ENCODE data around the gene ATG9B.

ATG9B gene

DNA sequence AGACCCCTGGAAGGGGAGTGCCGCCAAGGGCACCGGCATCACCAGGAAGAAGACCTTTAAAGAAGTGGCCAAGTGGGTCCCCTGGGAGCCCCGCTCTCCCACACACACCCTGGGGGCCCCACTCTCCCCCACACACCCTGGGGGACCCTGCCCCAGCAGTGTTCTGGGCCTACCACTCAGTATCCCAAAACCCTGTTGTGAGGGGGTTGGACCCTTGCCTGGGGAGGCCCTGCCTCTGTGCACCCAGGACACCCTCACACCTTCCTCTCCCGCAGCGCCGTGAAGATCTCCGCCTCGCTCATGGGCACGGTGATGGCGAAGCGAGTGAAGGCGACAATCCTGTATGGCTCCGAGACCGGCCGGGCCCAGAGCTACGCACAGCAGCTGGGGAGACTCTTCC is 22.7 kb downstream of the ATG9B start:
- no peak for DNase-seq (ENCODE audit: low read depth in 3 of 3)

DNA sequence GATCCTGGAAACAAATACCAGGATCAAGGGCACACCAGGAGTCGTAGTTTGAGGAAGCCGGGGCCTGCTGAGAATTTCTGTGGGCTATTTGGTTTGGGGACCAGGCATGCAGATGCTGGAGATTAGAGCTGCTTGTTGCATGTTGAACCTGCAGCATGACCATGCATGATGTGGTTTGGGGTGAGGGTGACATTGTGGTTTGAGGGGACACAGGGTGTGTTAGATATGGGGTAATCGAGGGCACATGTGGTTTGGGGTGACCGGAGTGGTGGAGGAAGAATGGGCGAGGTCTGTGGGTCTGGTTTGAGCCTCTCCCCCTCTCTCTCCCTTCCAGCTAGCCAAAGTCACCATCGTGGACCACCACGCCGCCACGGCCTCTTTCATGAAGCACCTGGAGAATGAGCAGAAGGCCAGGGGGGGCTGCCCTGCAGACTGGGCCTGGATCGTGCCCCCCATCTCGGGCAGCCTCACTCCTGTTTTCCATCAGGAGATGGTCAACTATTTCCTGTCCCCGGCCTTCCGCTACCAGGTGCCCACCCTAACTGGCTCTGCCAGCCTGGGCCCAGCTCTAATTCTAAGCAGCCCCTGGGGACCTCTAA is 23.3 kb downstream of the ATG9B start:
- no peak for DNase-seq (ENCODE audit: low read depth in 3 of 3)

DNA sequence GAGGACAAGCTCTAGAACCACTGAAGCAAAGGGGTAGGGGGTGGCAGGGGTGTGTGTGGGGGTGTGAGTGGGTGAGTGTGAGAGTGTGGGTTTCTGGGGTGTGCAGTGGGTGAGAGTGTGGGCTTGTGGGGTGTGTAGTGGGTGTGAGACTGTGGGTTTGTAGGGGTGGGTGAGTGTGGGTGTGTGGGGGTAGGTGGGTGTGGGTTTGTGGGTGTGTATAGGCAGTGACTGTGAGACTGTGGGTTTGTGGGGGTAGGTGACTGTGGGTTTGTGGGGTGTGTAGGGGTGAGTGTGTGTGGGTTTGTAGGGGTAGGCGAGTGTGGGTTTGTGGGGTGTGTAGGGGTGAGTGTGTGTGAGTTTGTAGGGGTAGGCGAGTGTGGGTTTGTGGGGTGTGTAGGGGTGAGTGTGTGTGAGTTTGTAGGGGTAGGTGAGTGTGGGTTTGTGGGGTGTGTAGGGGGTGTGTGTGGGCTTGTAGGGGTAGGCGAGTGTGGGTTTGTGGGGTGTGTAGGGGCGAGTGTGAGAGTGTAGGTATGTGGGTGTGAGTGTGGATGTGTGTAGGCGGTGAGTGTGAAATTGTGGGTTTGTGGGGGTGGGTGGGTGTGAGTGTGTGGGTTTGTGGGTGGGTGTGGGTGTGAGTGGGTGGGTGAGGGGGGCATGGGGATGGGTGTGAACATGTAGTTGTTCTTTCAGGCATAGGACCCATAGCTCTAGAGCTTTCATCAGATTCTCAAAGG is 24.6 kb downstream of the ATG9B start:
- no peak for DNase-seq (ENCODE audit: low read depth in 3 of 3)

DNA sequence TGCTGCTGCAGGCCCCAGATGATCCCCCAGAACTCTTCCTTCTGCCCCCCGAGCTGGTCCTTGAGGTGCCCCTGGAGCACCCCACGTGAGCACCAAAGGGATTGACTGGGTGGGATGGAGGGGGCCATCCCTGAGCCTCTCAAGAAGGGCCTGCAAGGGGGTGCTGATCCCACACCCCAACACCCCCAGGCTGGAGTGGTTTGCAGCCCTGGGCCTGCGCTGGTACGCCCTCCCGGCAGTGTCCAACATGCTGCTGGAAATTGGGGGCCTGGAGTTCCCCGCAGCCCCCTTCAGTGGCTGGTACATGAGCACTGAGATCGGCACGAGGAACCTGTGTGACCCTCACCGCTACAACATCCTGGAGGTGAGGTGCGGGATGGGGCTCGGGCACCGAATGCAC is 25.3 kb downstream of the ATG9B start:
- DNase-seq (ENCODE audit: low read depth in 3 of 3) = no peak

DNA sequence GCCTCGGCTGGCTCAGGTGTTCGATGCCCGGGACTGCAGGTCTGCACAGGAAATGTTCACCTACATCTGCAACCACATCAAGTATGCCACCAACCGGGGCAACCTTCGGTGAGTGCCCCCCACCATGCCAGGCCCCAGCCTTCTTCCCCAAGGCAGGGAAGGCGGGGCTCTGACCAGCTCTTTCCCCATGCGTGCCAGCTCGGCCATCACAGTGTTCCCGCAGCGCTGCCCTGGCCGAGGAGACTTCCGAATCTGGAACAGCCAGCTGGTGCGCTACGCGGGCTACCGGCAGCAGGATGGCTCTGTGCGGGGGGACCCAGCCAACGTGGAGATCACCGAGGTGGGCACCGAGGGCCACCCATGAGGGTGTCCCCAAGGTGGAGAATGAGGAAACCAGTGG is 26.0 kb downstream of the ATG9B start:
- DNase-seq (ENCODE audit: low read depth in 3 of 3) = no peak

DNA sequence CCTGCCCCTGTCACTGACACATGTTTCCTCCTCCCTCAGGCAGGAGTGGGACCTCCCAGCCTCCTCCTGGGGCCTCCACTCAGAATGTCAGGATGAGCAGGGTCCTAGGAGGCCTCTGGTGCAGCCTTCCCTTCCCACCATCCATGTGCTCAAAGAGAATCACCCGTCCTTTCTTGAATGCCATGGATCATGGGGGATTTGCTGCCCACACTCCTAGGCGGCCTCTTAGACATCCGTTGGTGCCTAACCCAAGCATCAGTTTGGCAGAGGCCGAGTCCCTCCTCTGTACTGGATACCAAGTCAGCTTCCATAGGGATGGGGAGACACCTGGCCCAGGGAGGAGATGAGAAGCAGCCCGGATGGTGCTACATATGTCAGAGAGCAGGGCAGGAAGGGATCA is 26.5 kb downstream of the ATG9B start:
- DNase-seq (ENCODE audit: low read depth in 3 of 3) = no peak

DNA sequence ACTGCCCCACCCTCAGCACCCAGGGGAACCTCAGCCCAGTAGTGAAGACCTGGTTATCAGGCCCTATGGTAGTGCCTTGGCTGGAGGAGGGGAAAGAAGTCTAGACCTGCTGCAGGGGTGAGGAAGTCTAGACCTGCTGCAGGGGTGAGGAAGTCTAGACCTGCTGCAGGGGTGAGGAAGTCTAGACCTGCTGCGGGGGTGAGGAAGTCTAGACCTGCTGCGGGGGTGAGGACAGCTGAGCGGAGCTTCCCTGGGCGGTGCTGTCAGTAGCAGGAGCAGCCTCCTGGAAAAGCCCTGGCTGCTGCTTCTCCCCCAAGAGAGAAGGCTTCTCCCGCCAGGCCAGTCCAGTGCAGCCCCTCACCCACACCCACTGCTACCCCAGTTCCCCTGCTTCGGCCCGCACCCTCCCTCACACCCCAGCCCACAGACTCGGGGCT is 27.2 kb downstream of the ATG9B start:
- DNase-seq (ENCODE audit: low read depth in 3 of 3) = no peak

DNA sequence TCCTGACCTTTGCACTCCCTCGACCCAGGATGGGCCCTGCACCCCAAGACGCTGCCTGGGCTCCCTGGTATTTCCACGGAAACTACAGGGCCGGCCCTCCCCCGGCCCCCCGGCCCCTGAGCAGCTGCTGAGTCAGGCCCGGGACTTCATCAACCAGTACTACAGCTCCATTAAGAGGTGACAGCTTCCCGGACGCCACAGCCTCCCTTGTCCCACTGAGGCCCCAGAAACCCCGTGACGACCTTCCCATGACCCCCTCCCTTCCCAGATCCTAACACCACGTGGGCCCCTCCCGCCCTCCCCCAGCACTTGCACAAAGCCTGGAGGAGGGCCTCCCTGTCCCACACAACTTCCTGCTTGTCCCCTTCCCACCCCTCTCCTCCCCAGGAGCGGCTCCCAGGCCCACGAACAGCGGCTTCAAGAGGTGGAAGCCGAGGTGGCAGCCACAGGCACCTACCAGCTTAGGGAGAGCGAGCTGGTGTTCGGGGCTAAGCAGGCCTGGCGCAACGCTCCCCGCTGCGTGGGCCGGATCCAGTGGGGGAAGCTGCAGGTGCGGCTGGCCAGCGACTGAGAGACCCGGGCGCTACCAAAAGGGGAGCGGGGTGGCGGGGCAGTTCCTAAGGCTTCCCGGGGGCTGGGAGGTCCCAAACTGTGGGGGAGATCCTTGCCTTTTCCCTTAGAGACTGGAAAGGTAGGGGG is 27.8 kb downstream of the ATG9B start:
- DNase-seq (ENCODE audit: low read depth in 3 of 3) = no peak

DNA sequence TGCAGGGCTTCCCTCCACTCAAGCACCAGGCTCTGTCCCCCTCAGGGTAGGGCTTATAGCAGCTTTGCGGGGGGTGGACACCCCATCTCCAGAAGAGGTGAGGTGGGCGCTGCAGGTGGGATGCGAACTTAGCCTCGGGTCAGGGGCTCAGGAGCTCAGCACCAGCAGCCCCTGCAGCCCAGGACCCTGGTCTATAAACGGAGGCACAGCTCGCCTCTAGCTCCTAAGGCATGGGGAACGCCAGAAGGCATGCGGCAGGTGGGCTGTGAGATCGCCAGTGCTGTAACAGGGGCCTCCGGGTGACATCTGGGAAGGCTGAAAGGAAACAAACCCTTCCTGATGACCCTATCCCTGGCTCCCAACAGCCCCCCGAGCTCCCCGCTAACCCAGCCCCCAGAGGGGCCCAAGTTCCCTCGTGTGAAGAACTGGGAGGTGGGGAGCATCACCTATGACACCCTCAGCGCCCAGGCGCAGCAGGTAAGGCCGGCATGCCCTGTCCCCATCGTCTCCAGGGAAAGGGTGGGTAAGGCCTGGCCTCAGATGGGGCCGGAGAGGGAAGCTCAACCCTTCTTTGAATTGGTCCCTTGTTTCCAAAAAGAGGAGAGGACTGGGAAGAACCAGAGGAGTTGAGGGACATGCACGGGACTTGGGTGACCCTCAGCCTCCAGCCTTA is 29.3 kb downstream of the ATG9B start:
- DNase-seq (ENCODE audit: low read depth in 3 of 3) = no peak

DNA sequence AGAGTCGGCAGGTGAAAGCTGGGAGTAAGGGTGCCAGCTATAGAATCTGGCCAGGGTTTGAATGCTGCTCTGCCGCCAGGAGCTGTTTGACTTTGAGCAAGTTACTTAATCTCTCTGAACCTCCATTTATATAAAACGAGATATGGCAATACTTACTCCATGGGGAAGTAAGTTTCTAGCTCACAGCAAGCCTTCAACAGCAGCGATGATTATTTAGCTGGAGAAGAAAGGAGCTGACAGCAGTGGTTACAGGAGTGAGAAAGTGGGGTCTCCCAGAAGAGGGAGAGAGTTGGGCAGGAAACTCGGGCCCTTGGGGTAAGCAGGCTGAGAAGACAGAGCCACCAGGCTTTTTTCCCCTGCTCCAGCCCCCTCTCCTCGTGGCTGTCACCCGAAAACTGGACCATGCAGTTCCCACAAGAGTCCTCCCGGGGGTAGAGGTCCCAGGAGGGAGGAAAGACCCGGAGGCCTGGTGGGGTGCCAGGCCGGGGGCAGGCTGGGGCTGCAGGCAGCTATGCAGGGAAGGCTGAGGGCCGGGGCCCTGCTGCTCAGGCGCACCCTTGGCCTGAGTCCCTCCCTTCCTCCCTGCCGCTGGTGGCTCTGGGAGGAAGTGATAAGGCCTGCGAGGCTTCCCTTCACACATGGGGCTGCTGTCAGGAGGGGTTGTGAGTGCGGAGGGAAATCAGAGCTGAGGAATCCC is 30.0 kb downstream of the ATG9B start:
- no peak for DNase-seq (ENCODE audit: low read depth in 3 of 3)

DNA sequence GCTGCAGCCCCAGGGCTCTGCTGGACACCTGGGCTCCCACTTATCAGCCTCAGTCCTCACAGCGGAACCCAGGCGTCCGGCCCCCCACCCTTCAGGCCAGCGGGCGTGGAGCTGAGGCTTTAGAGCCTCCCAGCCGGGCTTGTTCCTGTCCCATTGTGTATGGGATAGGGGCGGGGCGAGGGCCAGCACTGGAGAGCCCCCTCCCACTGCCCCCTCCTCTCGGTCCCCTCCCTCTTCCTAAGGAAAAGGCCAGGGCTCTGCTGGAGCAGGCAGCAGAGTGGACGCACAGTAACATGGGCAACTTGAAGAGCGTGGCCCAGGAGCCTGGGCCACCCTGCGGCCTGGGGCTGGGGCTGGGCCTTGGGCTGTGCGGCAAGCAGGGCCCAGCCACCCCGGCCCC is 30.8 kb downstream of the ATG9B start:
- no peak for DNase-seq (ENCODE audit: low read depth in 3 of 3)

DNA sequence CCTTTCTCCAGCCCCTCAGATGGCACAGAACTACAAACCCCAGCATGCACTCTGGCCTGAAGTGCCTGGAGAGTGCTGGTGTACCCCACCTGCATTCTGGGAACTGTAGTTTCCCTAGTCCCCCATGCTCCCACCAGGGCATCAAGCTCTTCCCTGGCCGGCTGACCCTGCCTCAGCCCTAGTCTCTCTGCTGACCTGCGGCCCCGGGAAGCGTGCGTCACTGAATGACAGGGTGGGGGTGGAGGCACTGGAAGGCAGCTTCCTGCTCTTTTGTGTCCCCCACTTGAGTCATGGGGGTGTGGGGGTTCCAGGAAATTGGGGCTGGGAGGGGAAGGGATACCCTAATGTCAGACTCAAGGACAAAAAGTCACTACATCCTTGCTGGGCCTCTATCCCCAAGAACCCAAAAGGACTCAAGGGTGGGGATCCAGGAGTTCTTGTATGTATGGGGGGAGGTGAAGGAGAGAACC is 31.4 kb downstream of the ATG9B start:
- no peak for DNase-seq (ENCODE audit: low read depth in 3 of 3)

DNA sequence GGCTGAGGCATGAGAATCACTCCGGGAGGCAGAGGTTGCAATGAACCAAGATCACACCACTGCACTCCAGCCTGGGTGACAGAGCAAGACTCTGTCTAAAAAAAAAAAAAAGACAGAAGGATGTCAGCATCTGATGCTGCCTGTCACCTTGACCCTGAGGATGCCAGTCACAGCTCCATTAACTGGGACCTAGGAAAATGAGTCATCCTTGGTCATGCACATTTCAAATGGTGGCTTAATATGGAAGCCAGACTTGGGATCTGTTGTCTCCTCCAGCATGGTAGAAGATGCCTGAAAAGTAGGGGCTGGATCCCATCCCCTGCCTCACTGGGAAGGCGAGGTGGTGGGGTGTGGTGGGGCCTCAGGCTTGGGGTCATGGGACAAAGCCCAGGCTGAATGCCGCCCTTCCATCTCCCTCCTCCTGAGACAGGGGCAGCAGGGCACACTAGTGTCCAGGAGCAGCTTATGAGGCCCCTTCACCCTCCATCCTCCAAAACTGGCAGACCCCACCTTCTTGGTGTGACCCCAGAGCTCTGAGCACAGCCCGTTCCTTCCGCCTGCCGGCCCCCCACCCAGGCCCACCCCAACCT is 32.1 kb downstream of the ATG9B start:
- DNase-seq (ENCODE audit: low read depth in 3 of 3) = no peak

DNA sequence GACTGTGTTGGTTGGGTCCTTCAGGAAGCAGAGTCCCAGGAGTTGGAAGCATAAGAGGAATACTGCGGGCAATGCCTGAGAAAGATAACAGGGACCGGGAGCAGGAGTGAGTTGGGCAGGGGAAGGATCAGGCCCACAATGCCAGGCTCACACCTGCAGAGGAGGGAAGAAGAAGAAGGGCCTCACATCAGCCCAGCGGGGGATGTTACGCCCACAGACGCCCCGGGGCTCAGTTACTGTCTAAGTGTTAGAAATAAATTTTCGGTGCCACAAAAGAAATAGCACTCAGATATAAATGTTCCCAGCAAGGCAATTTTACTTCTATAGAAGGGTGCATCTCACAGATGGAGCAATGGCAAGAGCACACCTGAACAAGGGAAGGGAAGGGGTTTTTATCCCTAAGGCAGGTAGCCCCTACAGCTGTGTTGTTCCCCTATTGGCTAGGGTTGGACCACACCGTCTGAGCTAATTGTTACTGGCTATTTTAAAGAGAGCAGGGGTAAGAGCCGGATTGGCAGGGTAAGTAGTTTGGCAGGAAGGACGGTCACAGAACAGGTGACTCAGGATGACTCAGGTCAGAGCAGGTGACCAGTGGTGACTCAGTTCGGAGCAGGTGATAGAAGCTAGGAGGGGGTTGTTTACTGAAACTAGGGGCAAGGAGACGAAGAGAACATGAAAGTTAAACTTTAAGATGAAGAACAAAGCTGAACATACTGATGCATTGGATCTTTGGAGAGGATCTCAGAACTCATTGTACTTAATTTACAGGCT is 33.7 kb downstream of the ATG9B start, which contains the start of gene NOS3:
Gene NOS3, plus strand, starts transcription at position 602 of the 771 bp plus-strand sequence. CDS start 2,787 bp downstream, outside the sequence.
- DNase-seq (ENCODE audit: low read depth in 3 of 3) = no peak

DNA sequence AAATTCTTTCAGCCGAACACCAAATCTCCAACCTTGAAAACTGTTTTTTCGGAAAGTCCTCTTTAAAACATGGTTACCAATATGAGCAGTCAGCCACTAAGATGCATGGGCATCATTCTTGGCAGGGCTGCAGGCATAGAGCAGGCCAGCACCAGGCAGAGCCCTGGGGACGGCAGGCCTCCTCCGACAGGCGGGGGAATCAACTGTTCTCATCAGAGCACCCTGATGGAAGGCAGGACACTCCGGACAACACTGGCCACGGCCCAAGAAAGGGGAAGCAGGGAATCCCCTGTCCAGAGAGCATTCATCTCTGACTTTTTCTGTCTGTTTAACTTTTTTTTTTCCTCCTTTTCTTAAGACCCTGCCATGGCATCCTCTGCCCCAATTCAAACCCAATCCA is 34.8 kb downstream of the ATG9B start:
- no peak for DNase-seq (ENCODE audit: low read depth in 3 of 3)

DNA sequence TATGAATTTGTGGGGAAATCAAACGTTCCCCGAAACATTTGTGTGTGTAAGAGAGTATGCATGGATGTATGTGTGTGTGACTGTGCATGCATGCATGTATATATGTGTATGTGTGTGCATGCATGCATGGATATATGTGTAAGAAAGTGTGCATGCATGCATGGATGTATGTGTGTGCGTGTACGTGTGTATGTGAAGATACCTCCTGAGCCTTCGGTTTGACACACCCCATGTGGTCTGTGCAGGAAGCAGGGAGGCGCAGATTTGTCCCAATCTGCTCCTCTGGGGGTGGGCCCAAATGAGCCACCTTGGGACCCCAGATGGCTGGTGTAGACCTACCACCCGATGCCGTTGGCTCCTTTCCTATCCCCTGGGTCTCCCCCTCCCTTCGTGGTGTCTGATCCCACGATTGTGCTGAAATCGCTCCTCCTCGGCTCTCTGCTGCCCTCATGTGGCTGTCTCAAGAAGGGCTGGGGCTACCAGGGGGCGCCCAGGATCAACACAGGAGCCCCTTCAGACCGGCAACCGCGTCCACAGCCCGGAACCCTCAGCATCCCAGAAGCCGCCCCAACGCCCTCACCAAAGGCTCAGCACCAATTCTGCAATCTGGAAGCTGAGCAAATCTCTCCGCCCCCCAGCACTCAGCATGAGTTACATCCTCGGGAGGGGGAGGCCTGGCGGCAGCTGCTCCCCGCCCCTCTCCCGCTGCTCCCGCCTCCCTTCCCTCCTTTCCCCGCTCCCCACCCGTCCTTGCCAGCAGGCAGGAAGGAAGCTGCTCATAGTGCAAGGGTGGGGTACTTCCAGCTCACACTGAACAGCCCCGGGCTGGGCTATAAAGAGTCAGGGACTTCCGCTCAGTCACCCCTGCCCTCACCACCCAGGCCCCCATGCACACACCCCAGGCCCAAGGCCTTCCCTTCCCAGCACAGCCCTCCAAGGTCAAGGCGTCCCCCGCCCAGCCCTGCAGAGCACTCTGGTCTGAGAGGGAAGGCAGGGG is 35.8 kb downstream of the ATG9B start:
- DNase-seq (ENCODE audit: low read depth in 3 of 3) = peak in 2 of 3 experiments; percentile 58 to 70

DNA sequence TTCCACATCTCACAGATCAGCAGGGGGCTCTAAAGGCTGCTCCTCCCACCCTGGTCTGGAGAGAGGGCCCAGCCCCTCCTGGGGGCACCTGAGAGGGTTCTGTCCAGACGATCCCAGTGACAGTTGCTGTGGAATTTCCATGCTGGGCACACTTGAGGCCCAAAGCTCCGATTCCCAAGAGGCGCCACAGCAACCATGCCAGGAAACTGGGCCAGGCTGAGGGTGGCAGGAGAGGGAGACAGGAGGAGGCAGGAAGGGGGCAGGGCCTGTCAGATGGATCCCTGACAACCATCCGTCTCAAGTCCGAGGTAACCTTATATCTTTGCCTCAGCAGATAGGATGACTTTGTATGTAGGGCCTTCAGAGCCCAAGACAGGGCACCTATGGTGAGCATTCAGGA is 37.7 kb downstream of the ATG9B start:
- DNase-seq (ENCODE audit: low read depth in 3 of 3) = no peak

DNA sequence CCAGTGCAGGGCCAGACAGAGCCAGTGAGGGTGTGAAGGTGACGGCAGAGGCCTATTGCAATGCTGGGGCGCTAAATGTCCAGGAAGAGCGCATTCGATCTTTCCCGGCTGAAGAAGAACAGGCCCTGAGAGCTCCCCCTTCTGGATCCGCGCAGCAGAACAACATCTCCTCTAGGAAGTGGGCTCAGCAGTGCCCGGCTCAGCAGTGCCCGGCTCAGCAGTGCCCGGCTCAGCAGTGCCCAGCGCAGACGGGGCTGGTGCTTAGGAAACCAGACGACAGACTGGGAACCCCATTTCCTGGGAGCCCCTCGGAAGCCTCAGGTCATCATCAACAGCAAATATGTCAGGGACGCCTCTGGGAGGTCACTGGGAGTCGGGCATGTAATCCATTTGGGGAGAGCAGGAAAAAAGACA is 38.2 kb downstream of the ATG9B start:
- peak in 1 of 3 experiments; percentile 60 for DNase-seq (ENCODE audit: low read depth in 3 of 3)

DNA sequence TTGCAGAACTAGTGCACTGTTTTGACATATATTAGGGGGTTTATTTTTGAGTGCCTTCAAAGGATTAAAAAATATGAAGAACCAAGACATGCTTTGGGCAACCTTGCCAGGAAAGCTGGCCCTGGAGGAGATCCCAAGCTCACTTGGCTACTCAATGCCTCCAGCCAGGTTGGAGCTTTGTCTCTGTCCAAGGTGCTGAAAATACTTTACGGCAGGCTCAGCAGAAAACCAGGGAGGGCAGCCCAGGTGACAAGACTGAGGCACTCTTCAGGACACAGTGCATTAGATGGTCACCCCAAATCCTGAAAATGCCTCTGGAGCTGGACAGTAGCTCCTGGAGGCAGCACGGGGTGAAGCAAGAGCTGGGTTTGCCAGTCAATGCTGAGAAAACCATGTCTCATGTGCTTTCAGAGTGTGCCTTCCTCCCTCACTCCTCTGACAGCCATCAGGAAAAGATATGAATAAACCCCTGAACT is 40.4 kb downstream of the ATG9B start:
- no peak for DNase-seq (ENCODE audit: low read depth in 3 of 3)
